LNCAP (cell line): Measurements from ENCODE around the gene RPL4.

ENCODE experiments used
- CTCF ChIP-seq: fragments of 450-650 bp; IDR thresholded peaks from 2 replicates; pipeline ENCODE4 v1.5.1; 2017; ENCODE audit warnings: mild to moderate bottlenecking

The RPL4 gene

GRCh38 chr15:66474135-66474534 lies 30.5 kb downstream of the RPL4 start:
- no peak for TF ChIP-seq CTCF

GRCh38 chr15:66472176-66472999 lies 32.3 kb downstream of the RPL4 start:
- TF ChIP-seq CTCF = no peak

GRCh38 chr15:66462627-66463026 lies 42.0 kb downstream of the RPL4 start:
- no peak for TF ChIP-seq CTCF

GRCh38 chr15:66461917-66462316 lies 42.7 kb downstream of the RPL4 start:
- no peak for TF ChIP-seq CTCF

GRCh38 chr15:66459818-66460615 lies 44.6 kb downstream of the RPL4 start:
- no peak for TF ChIP-seq CTCF

- no peak for TF ChIP-seq CTCF
Observed at GRCh38 chr15:66456211-66456610, 48.4 kb downstream of the RPL4 start.

GRCh38 chr15:66454143-66454542 lies 50.5 kb downstream of the RPL4 start:
- no peak for TF ChIP-seq CTCF
